Sigmoid colon (tissue), 7 donors: Measurements from ENCODE around the gene SYT17. TPM values are rescaled to one million over a fixed set of nuclear protein-coding genes. Genes with fewer than 3 reads are reported as not detected.
A peak's percentile ranks its signal among the peaks of the same experiment; 100 is the strongest.

Experiments
- DNase-seq: peaks from one replicate; pipeline ENCODE4 v3.0.0-alpha.2; 2019
- H3K27ac ChIP-seq, 4 donors: fragments of 200-600 bp; sonication (generic); one replicate each; pipeline ENCODE4 v1.5.1; 2016 to 2019; ENCODE audit warnings: mild to moderate bottlenecking in 1 of 4
- H3K27me3 ChIP-seq, 3 donors: fragments of 200-600 bp; sonication (generic); one replicate each; pipeline ENCODE4 v1.5.1; 2019; ENCODE audit warnings: mild to moderate bottlenecking in 1 of 3
- H3K36me3 ChIP-seq, 4 donors: fragments of 200-600 bp; sonication (generic); one replicate each; pipeline ENCODE4 v1.5.1; 2016 to 2019
- H3K4me1 ChIP-seq, 4 donors: fragments of 200-600 bp; sonication (generic); one replicate each; pipeline ENCODE4 v1.5.1; 2017 to 2019
- H3K4me3 ChIP-seq, 4 donors: fragments of 200-600 bp; sonication (generic); one replicate each; pipeline ENCODE4 v1.5.1; 2017 to 2019; ENCODE audit warnings: mild to moderate bottlenecking in 2 of 4, moderate library complexity in 1 of 4
- H3K9me3 ChIP-seq, 4 donors: fragments of 200-600 bp in 3 of 4; sonication (generic) in 3 of 4; one replicate each; pipeline versions ENCODE4 v1.5.1 to v1.6.1; 2013 to 2019
- EP300 ChIP-seq, 4 donors: sonication (generic); formaldehyde crosslinking; IDR thresholded peaks; one replicate each; pipeline ENCODE4 v1.6.1; 2017; ENCODE audit warnings: antibody characterized with exemption in 4 of 4
- POLR2A ChIP-seq, 2 donors: fragments of 450-650 bp; IDR thresholded peaks; one replicate each; pipeline ENCODE4 v1.6.1; 2016; ENCODE audit warnings: antibody characterized with exemption in 2 of 2, mild to moderate bottlenecking in 2 of 2, moderate library complexity in 2 of 2
- POLR2AphosphoS5 ChIP-seq, 4 donors: sonication (generic); formaldehyde crosslinking; IDR thresholded peaks; one replicate each; pipeline ENCODE4 v1.6.1; 2017; ENCODE audit warnings: antibody characterized with exemption in 4 of 4
- WGBS, 2 donors: extraction: QIAGEN DNeasy Blood & Tissue Kit; methylation state at CpG; one replicate each; pipeline ENCODE4 v1.1.7; 2013; 5-methylcytosine and 5-hydroxymethylcytosine counted together
- intact Hi-C: fragments of 100-400 bp; cut with DNase I; formaldehyde crosslinking; loops from one replicate; pipeline ENCODE4 v1.15.1; 2023
- polyA plus RNA-seq, 3 donors: library from polyadenylated mRNA; stranded (reverse); fragments of 200-250 nt; gene quantifications; one replicate each; pipeline ENCODE4 v1.2.3, GENCODE V29; 2013
- total RNA-seq, 4 donors: library from RNA; depleted of rRNA; stranded (reverse); fragments of >200 nt; gene quantifications; one replicate each; pipeline ENCODE4 v1.1.0, GENCODE V29; 2016
- TF ChIP-seq, protein P1 (sequence below), 4 experiments: fragments of 450-650 bp in 3 of 4; fragments of 200-600 bp in 1 of 4; IDR thresholded peaks; one replicate each; pipeline ENCODE4 v1.5.1; 2016 to 2019; ENCODE audit warnings: antibody characterized with exemption in 4 of 4, mild to moderate bottlenecking in 3 of 4, moderate library complexity in 2 of 4
- donor health status: healthy with polysubstance abuse.
- donor health status: Bipolar disorder and iron deficiency.
- donor health status: healthy.

The SYT17 gene
- total and polyA plus RNA-seq, 7 donors = 0.68 to 7.6 (median 2.2) TPM

DNA sequence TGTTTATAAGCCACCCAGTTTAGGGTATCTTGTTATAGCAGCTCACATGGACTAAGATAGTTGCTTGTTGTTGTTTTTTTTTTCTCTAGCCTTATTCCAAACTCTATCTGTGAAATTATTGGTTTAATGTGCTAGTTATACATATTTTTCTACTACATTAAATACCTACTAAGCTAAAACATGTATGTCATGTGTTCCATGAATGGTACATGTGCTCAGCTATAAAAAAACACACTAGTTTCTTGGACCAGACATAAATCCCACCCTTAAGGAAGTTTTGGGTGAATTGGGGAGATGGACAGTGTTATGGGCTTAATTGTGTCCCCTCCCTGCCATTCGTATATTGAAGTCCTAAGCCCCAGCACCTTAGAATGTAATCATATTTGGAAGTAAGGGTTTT is 34.4 kb upstream of the SYT17 start:
- intact Hi-C loops = no loop called here
- Histone ChIP-seq H3K27me3 (no peaks in the 10 kb centered on the region), H3K36me3 (no peaks in the 10 kb centered on the region), H3K4me1 (peaks cover 0 to 54% (median 45%) of the 10 kb centered on the region in 4 donors), H3K27ac (no peak overlapping the region), H3K9me3 (no peaks in the 10 kb centered on the region), H3K4me3 (no peak overlapping the region)
- WGBS, 2 donors = 91 to 92% methylated on average over 1 of the region's 1 CpG
- DNase-seq = no peak
- TF ChIP-seq, protein P1, sequence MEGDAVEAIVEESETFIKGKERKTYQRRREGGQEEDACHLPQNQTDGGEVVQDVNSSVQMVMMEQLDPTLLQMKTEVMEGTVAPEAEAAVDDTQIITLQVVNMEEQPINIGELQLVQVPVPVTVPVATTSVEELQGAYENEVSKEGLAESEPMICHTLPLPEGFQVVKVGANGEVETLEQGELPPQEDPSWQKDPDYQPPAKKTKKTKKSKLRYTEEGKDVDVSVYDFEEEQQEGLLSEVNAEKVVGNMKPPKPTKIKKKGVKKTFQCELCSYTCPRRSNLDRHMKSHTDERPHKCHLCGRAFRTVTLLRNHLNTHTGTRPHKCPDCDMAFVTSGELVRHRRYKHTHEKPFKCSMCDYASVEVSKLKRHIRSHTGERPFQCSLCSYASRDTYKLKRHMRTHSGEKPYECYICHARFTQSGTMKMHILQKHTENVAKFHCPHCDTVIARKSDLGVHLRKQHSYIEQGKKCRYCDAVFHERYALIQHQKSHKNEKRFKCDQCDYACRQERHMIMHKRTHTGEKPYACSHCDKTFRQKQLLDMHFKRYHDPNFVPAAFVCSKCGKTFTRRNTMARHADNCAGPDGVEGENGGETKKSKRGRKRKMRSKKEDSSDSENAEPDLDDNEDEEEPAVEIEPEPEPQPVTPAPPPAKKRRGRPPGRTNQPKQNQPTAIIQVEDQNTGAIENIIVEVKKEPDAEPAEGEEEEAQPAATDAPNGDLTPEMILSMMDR (IDR thresholded peaks at IDR 0.05) = no peak
- no peak for TF ChIP-seq POLR2A (IDR thresholded peaks at IDR 0.05)
- TF ChIP-seq EP300 (IDR thresholded peaks at IDR 0.05) = no peak
- TF ChIP-seq POLR2AphosphoS5 (IDR thresholded peaks at IDR 0.05) = no peak

- TF ChIP-seq POLR2A (IDR thresholded peaks at IDR 0.05) (no peak), POLR2AphosphoS5 (IDR thresholded peaks at IDR 0.05) (no peak), EP300 (IDR thresholded peaks at IDR 0.05) (no peak)
- TF ChIP-seq, protein P1 (IDR thresholded peaks at IDR 0.05) = no peak
- H3K4me3 ChIP-seq = no peak overlapping the region
- no peak overlapping the region for H3K27ac ChIP-seq
- no peaks in the 10 kb centered on the region for H3K36me3 ChIP-seq
- H3K27me3 ChIP-seq = no peaks in the 10 kb centered on the region
- intact Hi-C loops = no loop called here
- DNase-seq = no peak
- H3K9me3 ChIP-seq = no peaks in the 10 kb centered on the region
- peaks cover 0 to 63% (median 49%) of the 10 kb centered on the region in 4 donors for H3K4me1 ChIP-seq
- 62 to 78% methylated on average over 10 of the region's 10 CpGs for WGBS, 2 donors
Measured at GRCh38 chr16:19135201-19135842, 32.7 kb upstream of the SYT17 start.

DNA sequence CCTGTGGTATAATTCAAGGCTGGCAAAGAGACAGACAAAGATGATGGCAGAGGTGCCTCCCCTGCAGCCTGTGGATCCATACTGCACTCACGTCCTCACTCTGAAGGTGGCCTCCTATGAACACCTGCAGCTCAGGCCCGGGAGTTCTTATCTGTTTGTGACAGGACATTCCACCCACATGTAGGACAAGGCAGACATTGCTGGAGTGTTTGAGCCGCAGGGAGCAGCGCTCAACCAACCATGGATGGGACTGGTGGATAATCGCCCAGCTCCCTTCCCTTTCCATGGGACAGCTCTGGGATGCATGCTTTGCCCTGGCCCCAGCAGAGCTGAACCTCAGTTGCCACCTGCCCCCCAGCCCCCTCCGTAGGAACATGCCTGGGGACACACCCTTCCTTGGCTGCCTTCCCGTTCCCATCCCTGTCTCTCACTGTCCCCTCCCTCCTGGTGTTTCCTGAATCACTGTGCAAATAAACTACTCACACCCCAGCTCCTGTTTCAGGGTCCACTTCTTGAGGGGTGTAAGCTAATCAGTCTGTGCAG is 32.1 kb upstream of the SYT17 start:
- peak overlapping the region in 1 of 4 donors; percentile 50 for H3K27ac ChIP-seq
- peaks cover 0 to 58% (median 47%) of the 10 kb centered on the region in 4 donors for H3K4me1 ChIP-seq
- H3K36me3 ChIP-seq = no peaks in the 10 kb centered on the region
- H3K27me3 ChIP-seq = no peaks in the 10 kb centered on the region
- intact Hi-C loops = no loop called here
- TF ChIP-seq EP300 (IDR thresholded peaks at IDR 0.05) = no peak
- no peak for TF ChIP-seq POLR2AphosphoS5 (IDR thresholded peaks at IDR 0.05)
- no peak for TF ChIP-seq POLR2A (IDR thresholded peaks at IDR 0.05)
- TF ChIP-seq, protein P1 (IDR thresholded peaks at IDR 0.05) = no peak
- H3K9me3 ChIP-seq = no peaks in the 10 kb centered on the region
- 12 to 46% methylated on average over 7 of the region's 7 CpGs for WGBS, 2 donors
- no peak overlapping the region for H3K4me3 ChIP-seq
- DNase-seq = peak; percentile 70

GRCh38 chr16:19136549-19137196 is 31.4 kb upstream of the SYT17 start:
- TF ChIP-seq POLR2AphosphoS5 (IDR thresholded peaks at IDR 0.05) (peak in 3 of 4 donors; percentile 48 to 73 (median 53)), EP300 (IDR thresholded peaks at IDR 0.05) (peak in 1 of 4 donors; percentile 27), POLR2A (IDR thresholded peaks at IDR 0.05) (no peak)
- no peaks in the 10 kb centered on the region for H3K36me3 ChIP-seq
- H3K9me3 ChIP-seq = no peaks in the 10 kb centered on the region
- peak; percentile 78 for DNase-seq
- 15 to 44% methylated on average over 10 of the region's 10 CpGs for WGBS, 2 donors
- peak overlapping the region in 3 of 4 donors; percentile 50 to 71 (median 63) for H3K27ac ChIP-seq
- intact Hi-C loops = no loop called here
- H3K4me3 ChIP-seq = no peak overlapping the region
- no peaks in the 10 kb centered on the region for H3K27me3 ChIP-seq
- peaks cover 0 to 52% (median 41%) of the 10 kb centered on the region in 4 donors for H3K4me1 ChIP-seq
